Cardiac septum (tissue), 1 donor: ENCODE data around the gene STEAP1. TPM values are rescaled to one million over a fixed set of nuclear protein-coding genes. Genes with fewer than 3 reads are reported as not detected.
A peak's percentile ranks its signal among the peaks of the same experiment; 100 is the strongest.

Experiments
- DNase-seq: peaks from one replicate; pipeline ENCODE4 v3.0.0-alpha.2; 2020; ENCODE audit warnings: low spot score
- intact Hi-C: fragments of 100-400 bp; cut with DNase I; formaldehyde crosslinking; loops from one replicate; pipeline ENCODE4 v1.14.0; 2022
- total RNA-seq: library from RNA; stranded (reverse); fragmentation: NEBNext Ultra II Directional; extraction: Animal tissue kit (Norgen Biotek cat#: 25700); gene quantifications from one replicate; pipeline ENCODE4 v1.2.1, GENCODE V29; 2021
- donor health status: DM: no; HTN: no; CAD: no.

Gene STEAP1
- total RNA-seq, 1 donor from 2014 or later, result 6.5 TPM

GRCh38 chr7:90209776-90210175 is 55.5 kb downstream of the STEAP1 start:
- no peak for DNase-seq
- intact Hi-C loops, result loop anchor here (5.0 kb wide), 1 partner anchor 43 kb away; no protein-coding TSS in a partner anchor

- intact Hi-C loops, result loop anchor here (5.0 kb wide), 1 partner anchor 42 kb away; no protein-coding TSS in a partner anchor
- DNase-seq, result no peak
Measured at GRCh38 chr7:90210475-90210874, 56.2 kb downstream of the STEAP1 start.

- intact Hi-C loops, result loop anchor here (5.0 kb wide), 1 partner anchor 41 kb away; no protein-coding TSS in a partner anchor
- no peak for DNase-seq
Measured at GRCh38 chr7:90210981-90211380, 56.7 kb downstream of the STEAP1 start.

GRCh38 chr7:90211391-90212148 is 57.3 kb downstream of the STEAP1 start, which contains the start of gene STEAP2:
STEAP2 (plus strand) TSS chr7:90211740; CDS start chr7:90225083, 13,343 bp downstream.
- intact Hi-C loops, result loop anchor here (5.0 kb wide), 1 partner anchor 41 kb away; no protein-coding TSS in a partner anchor

GRCh38 chr7:90212149-90212495 is 57.9 kb downstream of the STEAP1 start:
- no peak for DNase-seq
- intact Hi-C loops, result loop anchor here (5.0 kb wide), 1 partner anchor 40 kb away; no protein-coding TSS in a partner anchor

More at GRCh38 chr7:90211391-90212148, 57.3 kb downstream of the STEAP1 start, which contains the start of gene STEAP2:
- DNase-seq, result peak; percentile 91

GRCh38 chr7:90213521-90213920 is 59.3 kb downstream of the STEAP1 start:
- intact Hi-C loops, result loop anchor here (5.0 kb wide), 1 partner anchor 39 kb away; no protein-coding TSS in a partner anchor
- no peak for DNase-seq

Other genes with a start within 250 kb of the STEAP1 start
- 15.9 TPM for gene STEAP2, start 57.3 kb downstream of the STEAP1 start, total RNA-seq
- gene CFAP69, start 90.7 kb downstream of the STEAP1 start, total RNA-seq, result 3.6 TPM
- gene FAM237B, start 166.8 kb downstream of the STEAP1 start, total RNA-seq, result not detected
- gene GTPBP10, start 192.2 kb downstream of the STEAP1 start, total RNA-seq, result 19.4 TPM
- gene CLDN12, start 249.0 kb downstream of the STEAP1 start, total RNA-seq, result 19.9 TPM